DMS114 treated with DMSO at 0.1 percent for 48 hours (cell line): ENCODE results near the gene HBP1.
"Not testable (repeated sequence)": the region's sequence is repeated elsewhere in the genome, so short reads cannot be mapped to it uniquely, and the experiment has no call there.

Source experiments
- DNase-seq: peaks from one replicate; lab custom pipeline; 2025; ENCODE audit not compliant: unreplicated experiment; lab: John Stamatoyannopoulos, UW

HBP1 gene

GRCh38 chr7:107168233-107169119 lies at the start of gene HBP1:
Gene HBP1, plus strand, starts transcription at chr7:107169003. Its CDS starts 10,891 bp downstream, at chr7:107179894.
- DNase-seq, result peak; percentile 98

- DNase-seq, result no peak
These were observed 49.3 kb upstream of the HBP1 start for GRCh38 chr7:107119376-107120105.

GRCh38 chr7:107122486-107122911 lies 46.3 kb upstream of the HBP1 start:
- no peak for DNase-seq

GRCh38 chr7:107123392-107123791 lies 45.4 kb upstream of the HBP1 start:
- no peak for DNase-seq

- DNase-seq, result no peak
These were observed 43.3 kb upstream of the HBP1 start for GRCh38 chr7:107125475-107125874.

- DNase-seq, result no peak
These were observed 40.6 kb upstream of the HBP1 start for GRCh38 chr7:107128217-107128616.

GRCh38 chr7:107128748-107129147 lies 40.1 kb upstream of the HBP1 start:
- no peak for DNase-seq

- no peak for DNase-seq
These were observed 38.1 kb upstream of the HBP1 start for GRCh38 chr7:107130487-107131220.

- DNase-seq, result no peak
These were observed 35.4 kb upstream of the HBP1 start for GRCh38 chr7:107133396-107133795.

- no peak for DNase-seq
These were observed 29.9 kb upstream of the HBP1 start for GRCh38 chr7:107138696-107139420.

- DNase-seq, result not testable (repeated sequence)
These were observed 24.9 kb upstream of the HBP1 start for GRCh38 chr7:107143875-107144274.

GRCh38 chr7:107145067-107145838 lies 23.6 kb upstream of the HBP1 start:
- no peak for DNase-seq

- peak; percentile 17 for DNase-seq
These were observed 21.1 kb upstream of the HBP1 start for GRCh38 chr7:107147464-107148393.

GRCh38 chr7:107148721-107149120 lies 20.1 kb upstream of the HBP1 start:
- DNase-seq, result no peak

GRCh38 chr7:107149863-107150262 lies 18.9 kb upstream of the HBP1 start:
- no peak for DNase-seq

- peak; percentile 62 for DNase-seq
These were observed 18.3 kb upstream of the HBP1 start for GRCh38 chr7:107150375-107151073.

- DNase-seq, result no peak
These were observed 17.3 kb upstream of the HBP1 start for GRCh38 chr7:107151538-107151937.

- no peak for DNase-seq
These were observed 16.8 kb upstream of the HBP1 start for GRCh38 chr7:107152011-107152410.
